HG02763 (cell line): ENCODE measurements around the gene ARRB1.
A peak's percentile ranks its signal among the peaks of the same experiment; 100 is the strongest.
"Not testable (repeated sequence)": the region's sequence is repeated elsewhere in the genome, so short reads cannot be mapped to it uniquely, and the experiment has no call there.

Experiments
- ATAC-seq: cut with Tn5 transposase; IDR thresholded peaks from one replicate; pipeline ENCODE4 v1.9.1; 2021; ENCODE audit warnings: mild to moderate bottlenecking, moderate library complexity; ENCODE audit not compliant: unreplicated experiment

Gene ARRB1

DNA sequence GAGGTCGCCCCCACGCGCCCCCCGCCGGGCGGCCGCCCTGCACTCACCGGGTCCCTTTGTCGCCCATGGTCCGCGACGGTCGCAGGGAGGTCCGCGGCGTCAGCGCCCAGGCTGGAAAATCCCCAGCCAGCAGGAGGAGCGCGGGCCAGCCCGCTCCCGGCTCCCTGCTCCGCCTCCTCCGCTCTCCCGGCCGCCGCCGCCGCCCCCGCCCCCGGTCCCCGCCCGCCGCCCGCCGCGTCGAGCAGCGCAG is at the start of gene ARRB1:
Gene ARRB1, minus strand, starts transcription at position 121 of the 250 bp plus-strand sequence. Its CDS starts 54 bp downstream, at position 67.
- ATAC-seq, result no peak

DNA sequence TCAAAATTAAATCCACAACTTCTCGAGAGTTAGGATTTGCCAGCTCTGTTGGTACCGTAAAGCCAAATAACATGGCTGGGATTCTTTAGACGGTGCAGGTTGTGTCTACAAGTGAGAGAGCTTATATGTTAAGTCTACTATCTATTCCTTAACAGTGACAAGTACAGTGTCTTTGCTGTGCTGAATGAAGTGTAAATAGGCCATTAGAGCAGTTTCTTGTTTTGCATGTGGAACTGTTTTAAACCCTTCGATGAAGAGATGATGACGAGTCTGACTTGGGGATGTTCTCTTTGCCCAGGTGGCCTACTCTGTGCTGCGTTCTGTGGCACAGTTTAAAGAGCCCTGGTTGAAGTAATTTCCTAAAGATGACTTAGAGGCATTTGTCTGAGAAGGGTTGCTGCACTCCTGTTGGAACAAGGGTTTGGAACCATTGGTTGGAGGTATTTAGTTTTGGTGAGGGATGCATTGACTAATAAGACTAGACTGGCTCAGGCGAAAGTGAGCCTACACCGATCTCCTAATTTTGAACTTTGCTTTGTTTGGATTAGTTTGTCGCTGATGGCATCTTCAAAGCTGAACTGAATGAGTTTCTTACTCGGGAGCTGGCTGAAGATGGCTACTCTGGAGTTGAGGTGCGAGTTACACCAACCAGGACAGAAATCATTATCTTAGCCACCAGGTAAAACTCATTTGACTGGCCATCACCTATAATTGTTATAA is 48.8 kb upstream of the ARRB1 start:
- ATAC-seq, result no peak

DNA sequence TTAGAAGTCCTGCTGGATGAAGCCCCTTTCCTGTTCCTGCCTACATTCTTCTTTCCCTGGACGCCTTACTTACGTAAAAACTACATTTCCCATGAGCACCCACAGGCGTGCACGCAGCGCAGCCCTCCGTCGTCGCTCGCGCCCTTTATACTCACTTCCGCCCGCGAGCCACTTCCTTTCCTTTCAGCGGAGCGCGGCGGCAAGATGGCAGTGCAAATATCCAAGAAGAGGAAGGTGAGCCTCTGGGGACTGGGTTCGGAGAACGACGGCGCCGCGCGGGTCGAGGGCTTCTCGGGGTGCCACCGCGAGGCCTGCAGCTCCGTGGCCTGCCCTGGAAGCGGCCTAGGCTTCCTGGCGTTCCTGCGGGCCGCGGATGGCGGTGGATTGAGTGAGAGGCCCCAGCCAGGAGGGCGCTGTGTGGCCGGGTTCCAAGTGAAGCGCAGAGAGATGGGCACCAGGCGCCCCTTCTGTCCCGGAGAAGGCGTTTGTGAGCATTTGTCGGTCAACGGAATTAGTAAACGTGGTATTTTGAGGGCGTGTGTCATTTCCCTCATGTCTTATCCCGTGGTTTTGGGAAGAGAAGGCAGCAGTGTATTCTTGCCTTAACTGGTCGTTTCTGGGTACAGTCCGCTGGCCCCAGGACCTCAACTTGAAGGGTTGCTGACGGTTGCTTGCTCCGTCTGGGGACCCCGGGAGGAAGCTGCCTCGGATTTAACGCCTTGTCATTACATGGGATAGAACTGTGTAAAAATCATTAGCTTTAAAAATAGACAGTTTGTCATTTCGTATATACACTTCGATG is 48.1 kb upstream of the ARRB1 start, which contains the start of gene RPS3:
Gene RPS3, plus strand, starts transcription at position 175 of the 802 bp plus-strand sequence. Its CDS starts 30 bp downstream, at position 205.
- ATAC-seq, result peak; percentile 84

DNA sequence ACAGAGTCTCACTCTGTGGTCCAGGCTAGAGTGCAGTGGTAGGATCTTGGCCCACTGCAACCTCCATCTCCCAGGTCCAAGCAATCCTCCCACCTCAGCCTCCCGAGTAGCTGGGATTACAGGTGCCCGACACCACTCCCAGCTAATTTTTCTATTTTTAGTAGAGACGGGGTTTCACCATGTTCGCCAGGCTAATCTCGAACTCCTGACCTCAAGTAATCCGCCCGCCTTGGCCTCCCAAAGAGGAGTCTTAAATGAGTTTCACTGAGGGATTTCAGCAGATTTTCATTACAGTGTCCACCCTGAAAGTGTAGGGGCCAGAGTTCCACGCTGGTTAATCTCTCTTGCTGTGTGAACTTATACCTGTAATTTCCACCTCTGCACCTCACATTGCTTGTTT is 47.4 kb upstream of the ARRB1 start:
- ATAC-seq, result no peak

DNA sequence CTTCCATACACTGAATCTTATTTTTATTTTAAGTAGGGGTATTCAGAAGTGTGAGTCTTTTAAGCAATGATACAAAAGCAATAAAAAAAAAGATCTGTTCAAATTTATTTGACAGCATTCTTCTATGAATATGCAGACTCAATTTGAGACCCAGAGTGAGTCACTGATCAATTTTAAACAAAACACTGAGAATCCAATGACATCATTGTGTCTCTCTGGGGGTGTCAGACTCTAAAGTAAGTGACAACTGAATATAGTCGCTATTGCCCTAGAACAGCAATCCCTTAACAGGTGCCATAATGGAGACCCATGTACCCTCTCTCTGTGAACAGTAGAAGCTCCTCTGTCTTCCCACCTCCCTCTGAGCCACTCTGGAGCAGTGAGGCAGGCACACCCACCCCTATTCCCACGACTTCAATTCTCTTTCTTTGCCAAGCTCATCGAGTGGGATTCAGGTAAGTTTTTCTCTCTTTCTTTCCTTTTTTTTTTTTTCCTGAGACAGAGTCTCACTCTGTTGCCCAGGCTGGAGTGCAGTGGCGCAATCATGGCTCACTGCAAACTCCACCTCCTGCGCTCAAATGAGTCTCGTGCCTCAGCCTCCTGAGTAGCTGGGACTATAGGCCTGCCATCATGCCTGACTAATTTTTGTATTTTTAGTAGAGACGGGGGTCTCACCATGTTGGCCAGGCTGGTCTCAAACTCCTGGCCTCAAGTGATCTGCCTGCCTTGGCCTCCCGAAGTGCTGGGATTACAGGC is 42.8 kb upstream of the ARRB1 start:
- no peak for ATAC-seq

DNA sequence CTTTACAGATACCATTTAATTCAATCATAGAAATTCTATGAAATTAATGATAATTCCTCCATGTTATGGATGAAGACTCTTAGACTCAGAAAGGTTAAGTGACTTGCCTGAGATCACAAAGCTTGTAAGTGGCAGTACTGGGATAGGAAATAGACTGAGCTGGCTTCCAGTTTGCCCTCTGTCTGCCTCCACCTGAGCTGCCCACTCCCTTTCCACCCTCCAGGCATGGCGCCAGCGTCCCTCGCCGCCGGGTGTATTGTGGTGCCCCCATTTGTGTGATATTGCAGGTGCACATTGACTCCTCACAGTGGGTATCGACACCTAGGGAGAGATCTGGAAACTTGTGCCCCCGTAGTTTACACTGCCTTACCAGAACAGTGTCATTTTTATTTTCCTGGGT is 38.5 kb upstream of the ARRB1 start:
- no peak for ATAC-seq

DNA sequence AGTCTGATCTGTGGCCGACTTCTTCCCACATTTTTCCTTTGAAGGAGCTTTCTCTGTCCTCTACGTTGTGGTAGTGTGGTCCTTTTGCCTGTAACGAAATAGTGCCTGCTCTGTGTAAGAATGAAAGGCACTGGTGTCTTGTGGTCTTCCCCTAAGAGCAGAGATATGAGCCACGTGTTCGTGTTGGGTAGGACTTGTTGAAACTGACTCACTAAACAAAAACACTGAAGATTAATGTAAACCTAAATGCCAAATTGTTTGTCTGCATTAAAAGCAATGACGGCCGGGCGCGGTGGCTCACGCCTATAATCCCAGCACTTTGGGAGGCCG is 37.8 kb upstream of the ARRB1 start:
- no peak for ATAC-seq

DNA sequence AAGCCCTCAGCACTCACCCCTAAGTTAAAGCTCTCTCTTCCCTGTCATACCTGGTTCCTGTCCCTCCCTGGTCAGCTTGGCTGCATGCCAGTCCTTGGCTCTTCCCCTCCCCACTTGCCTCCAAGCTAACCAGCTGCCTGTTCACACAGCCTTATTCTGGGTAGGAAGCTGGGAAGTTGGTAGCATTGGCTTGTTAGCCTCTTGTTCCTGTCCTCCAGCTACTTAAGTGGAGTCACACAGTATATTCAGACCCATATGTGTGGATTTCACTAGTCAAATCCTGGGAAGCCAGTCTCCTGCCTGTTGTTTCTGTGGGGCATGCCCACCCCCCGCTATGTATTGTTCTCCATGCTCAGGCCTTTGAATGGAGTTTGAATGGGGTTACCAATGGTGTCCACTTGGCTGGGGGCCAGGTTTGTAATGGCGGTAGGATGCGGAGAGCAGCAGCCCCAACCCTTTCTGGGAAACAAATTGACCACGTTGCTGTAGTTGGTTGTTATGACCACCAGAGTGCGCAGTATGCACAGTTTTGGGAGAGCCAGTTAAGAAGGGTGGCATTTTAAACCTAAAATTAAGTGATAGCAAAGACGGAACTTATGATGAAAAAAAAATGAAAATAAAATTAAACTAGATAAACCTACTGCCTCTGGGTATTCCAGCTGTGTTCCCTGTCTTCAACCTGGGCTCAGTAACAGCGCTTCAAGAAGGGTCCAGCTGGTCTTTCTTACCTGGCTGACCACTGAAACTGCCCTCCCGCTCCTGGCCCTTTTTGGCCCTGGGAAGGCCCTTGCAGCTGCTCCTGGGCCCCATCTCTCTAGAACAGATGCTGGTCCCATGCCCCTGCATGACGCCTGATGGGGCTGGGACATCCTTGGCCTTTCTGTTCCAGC is 37.2 kb upstream of the ARRB1 start:
- ATAC-seq, result no peak

DNA sequence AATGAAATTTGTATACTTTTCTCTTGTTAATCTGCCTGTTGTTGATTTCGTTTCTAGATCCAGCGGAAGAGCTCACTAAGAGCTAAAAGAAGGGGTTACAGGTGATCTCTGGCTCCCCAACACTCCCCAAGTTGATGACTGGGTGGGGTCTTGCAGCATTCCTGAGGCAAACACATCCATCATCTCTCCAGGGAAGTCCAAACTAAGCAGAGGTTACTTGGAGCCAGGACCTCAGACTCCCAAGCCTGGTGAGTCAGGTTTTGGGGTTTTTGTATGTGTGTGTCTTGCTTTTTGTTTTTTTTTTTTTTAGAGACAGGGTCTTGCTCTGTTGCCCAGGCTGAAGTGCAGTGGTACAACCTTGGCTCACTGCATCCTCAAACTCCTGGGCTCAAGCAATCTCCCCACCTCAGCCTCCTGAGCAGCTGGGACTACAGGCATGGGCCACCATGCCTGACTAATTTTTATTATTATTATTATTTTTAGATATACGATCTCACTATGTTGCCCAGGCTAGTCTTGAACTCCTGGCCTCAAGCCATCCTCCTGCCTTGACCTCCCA is 36.4 kb upstream of the ARRB1 start:
- ATAC-seq, result no peak

DNA sequence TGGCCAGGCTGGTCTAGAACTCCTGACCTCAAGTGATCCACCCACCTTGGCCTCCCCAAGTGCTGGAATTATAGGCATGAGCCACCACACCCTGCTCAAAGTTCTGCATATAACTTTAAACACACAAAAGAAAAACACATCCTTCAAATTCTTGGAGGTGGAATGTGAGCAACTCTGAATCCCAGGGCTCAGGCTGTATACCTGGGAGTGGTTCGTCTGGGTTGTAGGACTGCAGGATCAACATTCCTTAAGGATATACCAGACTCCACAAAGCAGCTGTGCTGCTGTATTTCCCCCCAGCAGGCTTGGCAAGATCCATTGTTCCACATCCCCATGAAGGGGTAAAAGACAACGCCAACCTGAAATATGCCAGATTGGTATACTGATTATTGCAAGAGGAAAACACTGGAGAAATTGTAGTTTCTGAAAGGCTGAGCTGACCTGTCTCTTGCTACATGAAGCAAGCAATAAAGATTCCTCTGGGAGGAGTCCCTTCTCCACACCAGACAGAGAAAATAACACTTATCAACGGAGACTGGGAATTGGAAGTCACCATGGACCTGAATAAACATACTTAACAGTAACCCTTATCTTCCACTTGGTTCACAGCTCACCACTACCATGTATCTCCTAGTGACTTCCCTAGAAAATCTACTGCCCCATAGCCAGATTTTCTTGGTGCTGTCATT is 35.6 kb upstream of the ARRB1 start:
- ATAC-seq, result no peak

DNA sequence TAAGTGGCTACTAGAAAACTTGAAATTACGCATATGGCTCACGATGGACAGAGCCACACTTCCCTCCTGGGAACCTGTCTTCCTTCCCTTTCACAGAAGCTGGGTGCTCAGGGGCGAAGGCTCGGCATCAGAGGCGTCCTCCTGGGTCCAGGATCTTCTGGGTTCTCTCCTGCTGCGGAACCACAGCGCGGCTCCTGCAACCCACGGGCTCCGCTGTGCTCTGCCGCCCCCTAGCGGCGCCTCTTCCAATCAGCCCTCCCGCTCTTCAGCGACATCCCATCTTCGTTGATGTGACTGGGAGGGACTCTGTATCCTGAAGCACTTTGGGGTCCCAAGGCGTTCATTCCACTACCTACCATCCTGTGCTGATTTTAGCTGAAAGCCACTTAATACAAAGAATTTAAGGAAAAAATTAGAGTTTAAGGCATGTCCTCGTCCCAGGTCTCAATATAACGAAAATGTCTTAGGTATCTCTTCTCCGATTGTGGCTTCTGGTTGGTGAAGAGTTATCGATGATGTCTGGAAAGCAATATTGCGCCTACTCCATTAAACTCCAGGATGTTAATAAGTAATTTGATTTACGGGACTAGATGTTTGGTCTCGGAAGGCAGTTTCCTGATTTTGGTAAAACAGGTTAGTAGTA is 33.1 kb upstream of the ARRB1 start:
- no peak for ATAC-seq

DNA sequence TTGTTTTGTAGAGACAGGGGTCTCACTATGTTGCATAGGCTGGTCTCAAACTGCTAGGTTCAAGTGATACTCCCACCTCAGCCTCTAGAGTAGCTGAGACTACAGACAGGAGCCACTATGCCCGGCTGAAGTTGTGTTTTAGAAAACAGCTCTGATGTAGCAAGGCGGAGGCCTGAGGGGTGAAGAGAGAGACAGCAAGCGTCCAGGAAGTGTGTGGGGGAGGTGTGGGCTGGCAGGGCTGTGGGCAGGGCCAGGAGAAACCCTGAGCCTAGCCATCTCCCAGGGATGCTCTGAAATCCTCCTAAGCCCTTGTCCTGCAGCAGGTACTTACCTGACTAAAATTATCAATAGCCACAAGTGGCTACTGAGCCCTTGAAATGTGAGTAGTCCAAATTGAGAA is 31.8 kb upstream of the ARRB1 start:
- ATAC-seq, result no peak

DNA sequence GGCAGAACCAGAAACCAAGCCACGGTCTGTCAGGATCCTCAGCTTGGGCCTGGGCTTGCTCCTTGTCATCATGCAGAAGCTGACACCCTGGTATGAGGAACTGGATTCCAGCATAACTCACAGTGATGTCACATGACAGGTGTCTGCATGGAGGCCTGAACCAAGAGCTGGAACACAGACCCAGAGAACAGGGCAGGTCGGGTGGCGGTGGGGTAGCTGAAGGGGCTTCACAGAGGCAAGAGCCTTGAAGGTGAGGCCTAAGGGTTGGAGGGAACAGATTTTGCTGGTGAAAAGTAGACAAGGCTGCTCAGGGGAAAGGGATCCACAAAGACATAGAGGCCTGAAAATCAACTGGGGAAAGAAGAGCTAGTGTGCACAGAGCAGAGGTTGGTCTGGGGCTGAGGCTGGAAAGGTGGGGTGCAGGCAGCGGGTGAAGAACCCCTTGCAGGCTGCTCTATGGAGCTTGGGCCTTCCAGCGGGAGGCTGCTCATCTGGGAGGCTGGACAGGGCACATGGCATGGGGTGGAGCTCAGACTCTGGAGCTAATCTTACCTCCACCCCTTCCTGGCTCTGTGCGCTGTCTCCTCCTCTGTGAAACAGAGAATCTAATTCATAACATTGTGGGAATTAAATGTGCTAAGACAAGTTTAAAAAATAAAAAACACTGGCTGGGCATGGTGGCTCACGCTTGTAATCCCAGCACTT is 29.4 kb upstream of the ARRB1 start:
- no peak for ATAC-seq

DNA sequence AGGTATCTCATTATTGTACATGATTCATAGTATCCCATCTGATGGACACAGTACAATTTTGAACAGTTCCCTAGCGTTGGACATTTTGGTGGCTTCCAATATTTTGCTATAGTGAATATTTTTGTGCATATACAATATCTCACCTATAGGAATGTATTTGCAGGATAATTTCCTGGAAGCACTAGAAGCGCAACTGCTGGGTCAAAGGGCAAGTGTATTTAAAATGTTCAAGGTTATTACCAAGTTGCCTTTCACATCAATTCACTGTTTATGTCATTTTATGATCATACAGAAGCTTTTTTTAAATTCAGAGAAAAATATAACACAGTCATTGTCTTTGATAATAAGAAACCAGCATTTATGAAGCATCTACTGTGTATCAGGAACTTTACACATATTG is 28.8 kb upstream of the ARRB1 start:
- no peak for ATAC-seq

DNA sequence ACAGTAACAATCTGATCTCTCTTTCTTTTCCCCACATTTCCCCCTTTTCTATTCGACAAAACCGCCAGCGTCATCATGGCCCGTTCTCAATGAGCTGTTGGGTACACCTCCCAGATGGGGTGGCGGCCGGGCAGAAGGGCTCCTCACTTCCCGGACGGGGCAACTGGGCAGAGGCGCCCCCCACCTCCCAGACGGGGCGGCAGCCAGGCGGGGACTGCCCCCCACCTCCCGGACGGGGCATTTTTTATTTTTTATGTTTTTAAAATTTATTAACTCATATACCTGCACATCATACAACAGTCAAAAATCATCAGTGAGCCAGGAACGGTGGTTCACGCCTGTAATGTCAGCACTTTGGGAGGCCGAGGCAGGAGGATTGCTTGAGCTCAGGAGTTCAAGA is 27.3 kb upstream of the ARRB1 start:
- not testable (repeated sequence) for ATAC-seq

DNA sequence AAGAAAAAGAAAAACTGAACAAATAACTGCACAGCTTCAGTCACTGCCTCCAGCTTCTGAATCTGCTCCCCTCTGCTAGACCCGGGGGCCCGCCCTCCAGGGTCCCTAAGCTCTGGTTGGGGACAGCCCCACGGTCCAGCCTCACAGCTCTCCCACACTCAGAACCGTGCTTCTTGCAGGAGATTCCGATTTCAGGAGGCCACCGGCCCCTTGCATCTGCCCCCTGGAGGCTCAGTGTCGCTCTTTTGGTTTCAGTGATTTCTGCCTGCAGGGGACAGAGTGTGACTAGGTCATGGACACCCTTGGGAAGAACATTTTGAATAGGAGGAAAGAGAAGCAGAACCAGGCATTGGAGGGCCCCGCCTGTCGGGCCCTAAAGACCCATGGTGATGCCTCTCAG is 24.7 kb upstream of the ARRB1 start:
- no peak for ATAC-seq

DNA sequence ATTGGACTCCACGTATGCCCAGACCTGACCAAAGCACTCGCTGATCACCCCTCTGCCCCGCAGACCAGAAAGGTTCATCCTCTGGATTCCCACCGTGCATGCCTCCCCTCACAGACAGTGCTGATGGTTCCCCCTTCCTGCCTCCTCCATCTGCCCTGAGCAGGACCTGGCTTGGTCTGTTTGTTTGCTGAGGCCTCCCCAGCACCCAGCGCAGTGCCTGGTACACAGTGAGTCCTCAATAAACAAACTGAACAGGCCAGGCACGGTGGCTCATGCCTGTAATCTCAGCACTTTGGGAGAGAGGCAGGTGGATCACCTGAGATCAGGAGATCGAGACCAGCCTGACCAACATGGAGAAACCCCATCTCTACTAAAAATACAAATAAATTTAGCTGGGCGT is 24.2 kb upstream of the ARRB1 start:
- no peak for ATAC-seq

DNA sequence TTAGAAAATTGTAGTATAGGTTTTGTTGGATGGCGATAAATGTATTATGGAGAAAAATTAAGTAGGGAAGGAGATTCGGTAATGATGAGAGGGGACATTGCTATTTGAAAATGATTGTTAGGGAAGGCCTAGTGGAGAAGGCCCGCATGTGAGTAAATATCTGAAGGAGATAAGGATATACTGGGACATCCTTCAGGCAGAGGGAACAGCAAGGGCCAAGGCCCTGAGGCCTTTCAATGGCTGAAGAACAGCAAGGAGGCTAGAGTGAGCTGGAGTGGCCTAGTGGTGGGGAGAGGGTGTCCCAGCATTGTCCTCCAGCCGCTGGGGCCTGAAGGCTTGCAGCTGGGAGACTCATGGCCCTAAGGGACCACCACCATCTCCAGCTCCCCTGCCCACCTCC is 23.2 kb upstream of the ARRB1 start:
- ATAC-seq, result no peak

DNA sequence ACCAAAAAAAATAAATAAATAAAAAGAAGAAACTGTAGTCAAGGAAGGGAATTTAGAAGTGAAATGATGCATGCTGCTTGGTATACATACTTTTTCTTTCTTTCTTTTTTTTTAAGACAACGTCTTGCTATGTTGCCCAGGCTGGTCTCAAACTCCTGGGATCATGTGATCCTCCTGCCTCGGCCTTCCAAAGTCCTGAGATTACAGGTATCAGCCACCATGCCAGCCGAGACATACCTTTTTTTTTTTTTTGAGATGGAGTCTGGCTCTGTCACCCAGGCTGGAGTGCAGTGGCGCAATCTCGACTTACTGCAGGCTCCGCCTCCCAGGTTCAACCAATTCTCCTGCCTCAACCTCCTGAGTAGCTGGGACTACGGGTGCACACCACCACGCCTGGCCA is 21.7 kb upstream of the ARRB1 start:
- ATAC-seq, result no peak
